ENCODE measurements around the gene ERC2.

DNA sequence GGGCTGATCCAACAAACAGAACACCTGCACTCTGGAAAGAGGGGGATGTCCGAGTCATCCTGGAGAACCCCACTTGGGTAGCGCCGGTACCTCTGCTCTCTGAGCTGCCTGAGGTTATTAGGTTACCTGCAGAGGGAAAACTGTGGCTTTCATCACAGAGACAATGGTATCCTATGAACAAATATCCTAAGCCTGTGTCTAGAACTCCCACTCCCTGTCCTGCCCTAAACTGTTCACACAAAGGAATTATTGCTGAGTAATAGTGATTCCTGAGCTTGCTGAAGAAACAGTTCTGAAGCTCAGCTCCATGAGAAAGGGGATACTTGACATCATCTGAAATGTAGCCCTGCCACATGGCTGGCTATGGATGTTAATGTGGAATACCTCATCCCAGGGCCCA lies 949.2 kb downstream of the ERC2 start:
- TF ChIP-seq, protein P1, sequence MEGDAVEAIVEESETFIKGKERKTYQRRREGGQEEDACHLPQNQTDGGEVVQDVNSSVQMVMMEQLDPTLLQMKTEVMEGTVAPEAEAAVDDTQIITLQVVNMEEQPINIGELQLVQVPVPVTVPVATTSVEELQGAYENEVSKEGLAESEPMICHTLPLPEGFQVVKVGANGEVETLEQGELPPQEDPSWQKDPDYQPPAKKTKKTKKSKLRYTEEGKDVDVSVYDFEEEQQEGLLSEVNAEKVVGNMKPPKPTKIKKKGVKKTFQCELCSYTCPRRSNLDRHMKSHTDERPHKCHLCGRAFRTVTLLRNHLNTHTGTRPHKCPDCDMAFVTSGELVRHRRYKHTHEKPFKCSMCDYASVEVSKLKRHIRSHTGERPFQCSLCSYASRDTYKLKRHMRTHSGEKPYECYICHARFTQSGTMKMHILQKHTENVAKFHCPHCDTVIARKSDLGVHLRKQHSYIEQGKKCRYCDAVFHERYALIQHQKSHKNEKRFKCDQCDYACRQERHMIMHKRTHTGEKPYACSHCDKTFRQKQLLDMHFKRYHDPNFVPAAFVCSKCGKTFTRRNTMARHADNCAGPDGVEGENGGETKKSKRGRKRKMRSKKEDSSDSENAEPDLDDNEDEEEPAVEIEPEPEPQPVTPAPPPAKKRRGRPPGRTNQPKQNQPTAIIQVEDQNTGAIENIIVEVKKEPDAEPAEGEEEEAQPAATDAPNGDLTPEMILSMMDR (IDR thresholded peaks at IDR 0.05) = no peak
- no peak for TF ChIP-seq ZFX (IDR thresholded peaks at IDR 0.05; ENCODE audit: borderline replicate concordance)

Data from 22Rv1 (cell line).